DOHH2 (cell line): ENCODE data around the gene KCTD1.

ENCODE experiments used
- CTCF ChIP-seq: fragments of 200-600 bp; sonication (generic); IDR thresholded peaks from one replicate; pipeline ENCODE4 v1.5.1; 2014; ENCODE audit warnings: antibody characterized with exemption, mild to moderate bottlenecking, low read depth, low read length; ENCODE audit not compliant: poor library complexity, severe bottlenecking
- EZH2phosphoT487 ChIP-seq: fragments of 200-600 bp; sonication (generic); IDR thresholded peaks from 2 replicates; pipeline ENCODE4 v1.6.1; 2017; ENCODE audit warnings: borderline replicate concordance, mild to moderate bottlenecking, antibody characterized with exemption, low read length, moderate library complexity, mixed read lengths

GRCh38 chr18:26519114-26519513, 29.2 kb downstream of the KCTD1 start:
- TF ChIP-seq CTCF, result no peak
- TF ChIP-seq EZH2phosphoT487, result no peak
